ENCODE results near the gene PRDM7.

GRCh38 chr16:90084215-90084950 lies 7.3 kb upstream of the PRDM7 start:
- TF ChIP-seq CTCF (IDR thresholded peaks at IDR 0.05) (no peak), POLR2A (IDR thresholded peaks at IDR 0.05) (no peak), POLR2AphosphoS5 (IDR thresholded peaks at IDR 0.05) (no peak), EP300 (IDR thresholded peaks at IDR 0.05) (no peak)

Data from gastroesophageal sphincter (tissue), 3 donors.